OCI-LY3 (cell line): ENCODE results near the gene PPP2R5B.

Experiments used
- CTCF ChIP-seq: fragments of 200-600, 300-600 bp; sonication (generic); IDR thresholded peaks from 2 replicates; pipeline ENCODE4 v1.5.1; 2014; ENCODE audit warnings: antibody characterized with exemption, low read length, low read depth
- EZH2phosphoT487 ChIP-seq: fragments of 200-600 bp; shearing (Covaris generic); IDR thresholded peaks from 2 replicates; pipeline ENCODE4 v1.6.1; 2018; ENCODE audit warnings: antibody characterized with exemption, mixed run types, low read depth

DNA sequence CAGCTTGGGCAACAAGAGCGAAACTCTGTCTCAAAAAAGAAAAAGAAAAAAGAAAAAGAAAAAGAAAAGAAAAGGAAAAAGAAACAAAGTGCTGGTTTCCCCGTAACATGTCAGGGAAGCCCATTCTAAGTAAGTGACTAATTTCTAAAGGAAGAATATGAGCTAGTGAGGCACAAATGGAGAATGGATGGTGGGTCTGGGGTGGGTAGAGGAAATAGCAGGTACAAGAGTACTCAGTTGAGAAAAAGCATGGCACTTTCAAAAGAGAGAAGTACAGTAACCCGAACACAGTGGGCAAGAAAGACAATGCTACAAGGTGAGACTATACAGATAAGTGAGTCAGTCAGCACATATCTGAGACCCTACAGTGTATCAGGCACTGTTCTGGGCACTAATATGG lies 42.9 kb downstream of the PPP2R5B start:
- TF ChIP-seq CTCF = no peak
- no peak for TF ChIP-seq EZH2phosphoT487
